ENCODE data around the gene CCDC78. TPM values are rescaled to one million over a fixed set of nuclear protein-coding genes. Genes with fewer than 3 reads are reported as not detected.

CCDC78 gene
- total and polyA plus RNA-seq, 2 of the 13 experiments (the other 11 are each of a cell fraction or from before 2014, with no cell fraction given) = 0.53 to 1.5 TPM

- TF ChIP-seq RAD21 (CRISPR knock-in tag; IDR thresholded peaks at IDR 0.05) (no peak), CENPX (CRISPR knock-in tag; IDR thresholded peaks at IDR 0.05) (no peak), DNMT1 (CRISPR knock-in tag; IDR thresholded peaks at IDR 0.05) (no peak), ZNF879 (CRISPR knock-in tag; IDR thresholded peaks at IDR 0.05) (no peak), AGO1 (IDR thresholded peaks at IDR 0.05; ENCODE audit: low read depth, low read length, poor library complexity, severe bottlenecking) (peak; percentile 67), ZNF737 (CRISPR knock-in tag; IDR thresholded peaks at IDR 0.05; ENCODE audit: borderline replicate concordance) (no peak), THAP11 (CRISPR knock-in tag; IDR thresholded peaks at IDR 0.05) (no peak), EHMT2 (IDR thresholded peaks at IDR 0.05; ENCODE audit: borderline replicate concordance, low read depth, low read length) (no peak), SP1 (IDR thresholded peaks at IDR 0.05) (no peak), SP1 (CRISPR knock-in tag; IDR thresholded peaks at IDR 0.05) (no peak)
These were observed 52.7 kb downstream of the CCDC78 start (continued) for GRCh38 chr16:673399-673991.

GRCh38 chr16:672851-673250 is 53.4 kb downstream of the CCDC78 start:
- H3K4me1 ChIP-seq (ENCODE audit: insufficient read depth, low read length) = peaks cover 32% of the 10 kb centered on the region
- H3K27ac ChIP-seq (ENCODE audit: extremely low read length, insufficient read depth, low read length) = no peak overlapping the region
- no peaks in the 10 kb centered on the region for H3K9me3 ChIP-seq (ENCODE audit: low read length)
- H3K4me2 ChIP-seq (ENCODE audit: low read depth, low read length) = no peak overlapping the region
- H3K36me3 ChIP-seq (replicated peaks in 1 of 2; ENCODE audit: control insufficient read depth in 1 of 2, insufficient read depth in 2 of 2, low read length in 2 of 2) = peaks cover 22 to 42% of the 10 kb centered on the region in 2 experiments; a peak in 4 of 5 replicates
- intact Hi-C loops (cut with micrococcal nuclease; ENCODE audit: unreplicated experiment) (no loop called here), in situ Hi-C loops (cut with HindIII; ENCODE audit: extremely low pct_ligation_motif_present, low pct_unique_long_range_greater_than_20kb) (no loop called here)
- FAIRE-seq = no peak
- no peak for ATAC-seq
- H3K79me2 ChIP-seq (ENCODE audit: insufficient read depth, low read length) = peaks cover 17% of the 10 kb centered on the region
- BruUV-seq (replicated peaks) = no TSS peak
- H3K9ac ChIP-seq (ENCODE audit: insufficient read depth, low read depth, low read length) = no peak overlapping the region
- H3K4me3 ChIP-seq (replicated peaks in 1 of 3; ENCODE audit: insufficient read depth in 1 of 3, low read depth in 2 of 3, low read length in 3 of 3) = no peak overlapping the region
- whole genome bisulfite sequencing (ENCODE audit: low lambda C conversion rate) = 100% methylated on average over 13 of the region's 21 CpGs
- CTCF ChIA-PET (ENCODE audit: low intra/inter-chr PET ratio, low total read pairs) = no interaction called here
- POLR2A ChIA-PET = no interaction called here
- H3K27me3 ChIP-seq (ENCODE audit: control insufficient read depth in 1 of 2, insufficient read depth in 2 of 2, low read length in 2 of 2) = no peaks in the 10 kb centered on the region
- H4K20me1 ChIP-seq (ENCODE audit: insufficient read depth, low read length) = no peaks in the 10 kb centered on the region
- DNase-seq (ENCODE audit: low spot score) = no peak
- no peak overlapping the region for H2AFZ ChIP-seq (ENCODE audit: low read length)
- TF ChIP-seq HOXA7 (CRISPR knock-in tag; IDR thresholded peaks at IDR 0.05) (no peak), ZNF572 (CRISPR knock-in tag; IDR thresholded peaks at IDR 0.05) (no peak), SMYD3 (CRISPR knock-in tag; IDR thresholded peaks at IDR 0.05) (no peak), HNRNPL (IDR thresholded peaks at IDR 0.05; ENCODE audit: low read depth, low read length) (0 out of 2 replicates have a peak, but pooled peaks have one; percentile 15), ZNF552 (CRISPR knock-in tag; IDR thresholded peaks at IDR 0.05; ENCODE audit: borderline replicate concordance) (no peak), HMG20A (CRISPR knock-in tag; IDR thresholded peaks at IDR 0.05; ENCODE audit: borderline replicate concordance) (no peak), ZNF441 (CRISPR knock-in tag; IDR thresholded peaks at IDR 0.05; ENCODE audit: borderline replicate concordance) (no peak), RBFOX2 (IDR thresholded peaks at IDR 0.05; ENCODE audit: low read depth, low read length) (peak; percentile 27; the same call in 1 of the 2 replicates)
- TF ChIP-seq, protein P1, sequence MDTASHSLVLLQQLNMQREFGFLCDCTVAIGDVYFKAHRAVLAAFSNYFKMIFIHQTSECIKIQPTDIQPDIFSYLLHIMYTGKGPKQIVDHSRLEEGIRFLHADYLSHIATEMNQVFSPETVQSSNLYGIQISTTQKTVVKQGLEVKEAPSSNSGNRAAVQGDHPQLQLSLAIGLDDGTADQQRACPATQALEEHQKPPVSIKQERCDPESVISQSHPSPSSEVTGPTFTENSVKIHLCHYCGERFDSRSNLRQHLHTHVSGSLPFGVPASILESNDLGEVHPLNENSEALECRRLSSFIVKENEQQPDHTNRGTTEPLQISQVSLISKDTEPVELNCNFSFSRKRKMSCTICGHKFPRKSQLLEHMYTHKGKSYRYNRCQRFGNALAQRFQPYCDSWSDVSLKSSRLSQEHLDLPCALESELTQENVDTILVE (CRISPR knock-in tag; IDR thresholded peaks at IDR 0.05) = no peak
- TF ChIP-seq, protein P2, sequence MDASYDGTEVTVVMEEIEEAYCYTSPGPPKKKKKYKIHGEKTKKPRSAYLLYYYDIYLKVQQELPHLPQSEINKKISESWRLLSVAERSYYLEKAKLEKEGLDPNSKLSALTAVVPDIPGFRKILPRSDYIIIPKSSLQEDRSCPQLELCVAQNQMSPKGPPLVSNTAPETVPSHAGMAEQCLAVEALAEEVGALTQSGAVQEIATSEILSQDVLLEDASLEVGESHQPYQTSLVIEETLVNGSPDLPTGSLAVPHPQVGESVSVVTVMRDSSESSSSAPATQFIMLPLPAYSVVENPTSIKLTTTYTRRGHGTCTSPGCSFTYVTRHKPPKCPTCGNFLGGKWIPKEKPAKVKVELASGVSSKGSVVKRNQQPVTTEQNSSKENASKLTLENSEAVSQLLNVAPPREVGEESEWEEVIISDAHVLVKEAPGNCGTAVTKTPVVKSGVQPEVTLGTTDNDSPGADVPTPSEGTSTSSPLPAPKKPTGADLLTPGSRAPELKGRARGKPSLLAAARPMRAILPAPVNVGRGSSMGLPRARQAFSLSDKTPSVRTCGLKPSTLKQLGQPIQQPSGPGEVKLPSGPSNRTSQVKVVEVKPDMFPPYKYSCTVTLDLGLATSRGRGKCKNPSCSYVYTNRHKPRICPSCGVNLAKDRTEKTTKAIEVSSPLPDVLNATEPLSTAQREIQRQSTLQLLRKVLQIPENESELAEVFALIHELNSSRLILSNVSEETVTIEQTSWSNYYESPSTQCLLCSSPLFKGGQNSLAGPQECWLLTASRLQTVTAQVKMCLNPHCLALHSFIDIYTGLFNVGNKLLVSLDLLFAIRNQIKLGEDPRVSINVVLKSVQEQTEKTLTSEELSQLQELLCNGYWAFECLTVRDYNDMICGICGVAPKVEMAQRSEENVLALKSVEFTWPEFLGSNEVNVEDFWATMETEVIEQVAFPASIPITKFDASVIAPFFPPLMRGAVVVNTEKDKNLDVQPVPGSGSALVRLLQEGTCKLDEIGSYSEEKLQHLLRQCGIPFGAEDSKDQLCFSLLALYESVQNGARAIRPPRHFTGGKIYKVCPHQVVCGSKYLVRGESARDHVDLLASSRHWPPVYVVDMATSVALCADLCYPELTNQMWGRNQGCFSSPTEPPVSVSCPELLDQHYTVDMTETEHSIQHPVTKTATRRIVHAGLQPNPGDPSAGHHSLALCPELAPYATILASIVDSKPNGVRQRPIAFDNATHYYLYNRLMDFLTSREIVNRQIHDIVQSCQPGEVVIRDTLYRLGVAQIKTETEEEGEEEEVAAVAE (CRISPR knock-in tag; IDR thresholded peaks at IDR 0.05; ENCODE audit: borderline replicate concordance) = no peak
